Stimulated activated CD8-positive, alpha-beta memory T cell treated with anti-CD3 and anti-CD28 coated beads, Interleukin-7, amount 100 ng/mL, for 48 hours (primary cell): ENCODE data around the gene RAB6D.
"Not testable (repeated sequence)": the region's sequence is repeated elsewhere in the genome, so short reads cannot be mapped to it uniquely, and the experiment has no call there.

Experiments used
- DNase-seq, 2 donors: peaks; one replicate each; pipeline ENCODE4 v3.0.0-alpha.2; 2020; ENCODE audit warnings: low read depth in 1 of 2; ENCODE audit errors: extremely low read depth in 1 of 2

Gene RAB6D

GRCh38 chr2:131367352-131367751, 3.4 kb upstream of the RAB6D start:
- no peak for DNase-seq

- DNase-seq = no peak
These were observed 2.7 kb upstream of the RAB6D start for GRCh38 chr2:131366643-131367042.

GRCh38 chr2:131365452-131365851, 1.5 kb upstream of the RAB6D start:
- no peak for DNase-seq

GRCh38 chr2:131363213-131363612, 755 bp downstream of the RAB6D start:
- not testable (repeated sequence) for DNase-seq

- not testable (repeated sequence) for DNase-seq
These were observed 2.2 kb downstream of the RAB6D start for GRCh38 chr2:131361773-131362172.

- not testable (repeated sequence) for DNase-seq
These were observed 10.7 kb downstream of the RAB6D start for GRCh38 chr2:131353167-131353697.

GRCh38 chr2:131349021-131349420, 14.9 kb downstream of the RAB6D start:
- no peak for DNase-seq

- DNase-seq = not testable (repeated sequence)
These were observed 16.9 kb downstream of the RAB6D start for GRCh38 chr2:131347035-131347434.

- DNase-seq = not testable (repeated sequence)
These were observed 24.7 kb downstream of the RAB6D start for GRCh38 chr2:131339307-131339706.

- not testable (repeated sequence) for DNase-seq
These were observed 28.6 kb downstream of the RAB6D start for GRCh38 chr2:131335319-131335718.

- not testable (repeated sequence) for DNase-seq
These were observed 31.3 kb downstream of the RAB6D start for GRCh38 chr2:131332709-131333108.

GRCh38 chr2:131331000-131331399, 33.0 kb downstream of the RAB6D start:
- DNase-seq = not testable (repeated sequence)

GRCh38 chr2:131322209-131322608, 41.8 kb downstream of the RAB6D start:
- no peak for DNase-seq

GRCh38 chr2:131321344-131321743, 42.6 kb downstream of the RAB6D start:
- DNase-seq = not testable (repeated sequence)

GRCh38 chr2:131311001-131311400, 53.0 kb downstream of the RAB6D start:
- DNase-seq = not testable (repeated sequence)
